T-helper 17 cell (primary cell): ENCODE results near the gene CDAN1. TPM values are rescaled to one million over a fixed set of nuclear protein-coding genes. Genes with fewer than 3 reads are reported as not detected.
"Not testable (repeated sequence)": the region's sequence is repeated elsewhere in the genome, so short reads cannot be mapped to it uniquely, and the experiment has no call there.

ENCODE experiments used
- ATAC-seq: fragments of 150-1000 bp; cut with Tn5 transposase; 2 replicates; pipeline ENCODE4 v1.10.0; 2021; ENCODE audit warnings: mild to moderate bottlenecking, moderate library complexity
- DNase-seq, 3 donors: peaks; one replicate each; pipeline versions ENCODE4 v3.0.0 to v3.0.0-alpha.2; 2020 to 2021
- H3K9me3 ChIP-seq: one replicate; pipeline ENCODE4 v1.7.0; 2013; ENCODE audit warnings: low read length, mild to moderate bottlenecking; ENCODE audit not compliant: control insufficient read depth, poor library complexity, severe bottlenecking
- H3K27ac Mint-ChIP-seq: one replicate; pipeline ENCODE4 v1.8.0; 2022; ENCODE audit warnings: mild to moderate bottlenecking, moderate library complexity, mixed read lengths
- H3K27me3 Mint-ChIP-seq: one replicate; pipeline ENCODE4 v1.8.0; 2022; ENCODE audit warnings: mixed read lengths
- H3K36me3 Mint-ChIP-seq: one replicate; pipeline ENCODE4 v1.8.0; 2022; ENCODE audit warnings: low read depth, mixed read lengths
- H3K4me1 Mint-ChIP-seq: one replicate; pipeline ENCODE4 v1.8.0; 2022; ENCODE audit warnings: mild to moderate bottlenecking, mixed read lengths
- H3K4me3 Mint-ChIP-seq: one replicate; pipeline ENCODE4 v1.8.0; 2022; ENCODE audit warnings: mild to moderate bottlenecking, moderate library complexity, mixed read lengths
- total RNA-seq, 4 donors: library from RNA in 2 of 4; stranded (reverse) in 2 of 4; gene quantifications; one replicate each; pipeline ENCODE4 v1.2.3 and lab custom pipeline; 2022 to 2026

The CDAN1 gene
- total RNA-seq, 2 donors from 2014 or later: 18.2 to 19.4 TPM

GRCh38 chr15:42691308-42691707 lies 45.6 kb downstream of the CDAN1 start:
- H3K9me3 ChIP-seq: no peaks in the 10 kb centered on the region
- H3K27ac Mint-ChIP-seq: peak overlapping the region; percentile 62
- no peaks in the 10 kb centered on the region for H3K27me3 Mint-ChIP-seq
- DNase-seq (no peak), ATAC-seq (no peak)
- H3K36me3 Mint-ChIP-seq: peaks cover 2% of the 10 kb centered on the region
- no peak overlapping the region for H3K4me3 Mint-ChIP-seq
- peaks cover 2% of the 10 kb centered on the region for H3K4me1 Mint-ChIP-seq

- H3K4me1 Mint-ChIP-seq: no peaks in the 10 kb centered on the region
- H3K36me3 Mint-ChIP-seq: peaks cover 4% of the 10 kb centered on the region
- DNase-seq (no peak), ATAC-seq (no peak)
- no peak overlapping the region for H3K27ac Mint-ChIP-seq
- no peak overlapping the region for H3K4me3 Mint-ChIP-seq
- H3K27me3 Mint-ChIP-seq: no peaks in the 10 kb centered on the region
- H3K9me3 ChIP-seq: no peaks in the 10 kb centered on the region
Observed at GRCh38 chr15:42688301-42688700, 48.6 kb downstream of the CDAN1 start.

- H3K9me3 ChIP-seq: no peaks in the 10 kb centered on the region
- Mint-ChIP-seq H3K4me1 (no peaks in the 10 kb centered on the region), H3K27me3 (no peaks in the 10 kb centered on the region), H3K27ac (no peak overlapping the region), H3K4me3 (no peak overlapping the region), H3K36me3 (peaks cover 4% of the 10 kb centered on the region)
- DNase-seq (no peak), ATAC-seq (no peak)
Observed at GRCh38 chr15:42687740-42688139, 49.2 kb downstream of the CDAN1 start.

GRCh38 chr15:42686281-42686680 lies 50.6 kb downstream of the CDAN1 start:
- ATAC-seq (no peak), DNase-seq (no peak)
- H3K36me3 Mint-ChIP-seq: peaks cover 6% of the 10 kb centered on the region

GRCh38 chr15:42681119-42681518 lies 55.8 kb downstream of the CDAN1 start:
- no peaks in the 10 kb centered on the region for H3K9me3 ChIP-seq
- peaks cover 8% of the 10 kb centered on the region for H3K36me3 Mint-ChIP-seq

More at GRCh38 chr15:42686281-42686680, 50.6 kb downstream of the CDAN1 start:
- Mint-ChIP-seq H3K27me3 (no peaks in the 10 kb centered on the region), H3K27ac (no peak overlapping the region), H3K4me1 (peaks cover 2% of the 10 kb centered on the region), H3K4me3 (no peak overlapping the region)
- no peaks in the 10 kb centered on the region for H3K9me3 ChIP-seq

GRCh38 chr15:42680142-42680482 lies 56.8 kb downstream of the CDAN1 start:
- H3K4me1 Mint-ChIP-seq, DNase-seq, H3K27me3 Mint-ChIP-seq, H3K9me3 ChIP-seq, H3K4me3 Mint-ChIP-seq, ATAC-seq: not testable (repeated sequence)
- Mint-ChIP-seq H3K36me3 (peaks cover 10% of the 10 kb centered on the region), H3K27ac (peak overlapping the region; percentile 59)

More at GRCh38 chr15:42681119-42681518, 55.8 kb downstream of the CDAN1 start:
- H3K27ac Mint-ChIP-seq: peak overlapping the region; percentile 59
- peaks cover 2% of the 10 kb centered on the region for H3K4me1 Mint-ChIP-seq
- no peaks in the 10 kb centered on the region for H3K27me3 Mint-ChIP-seq
- H3K4me3 Mint-ChIP-seq: no peak overlapping the region
- ATAC-seq: no peak
- DNase-seq: no peak

GRCh38 chr15:42679285-42680141 lies 57.4 kb downstream of the CDAN1 start:
- Mint-ChIP-seq H3K4me1 (peaks cover 2% of the 10 kb centered on the region), H3K27ac (no peak overlapping the region), H3K36me3 (peaks cover 10% of the 10 kb centered on the region), H3K4me3 (no peak overlapping the region), H3K27me3 (no peaks in the 10 kb centered on the region)
- H3K9me3 ChIP-seq: no peaks in the 10 kb centered on the region
- ATAC-seq (no peak), DNase-seq (no peak)

GRCh38 chr15:42675021-42675420 lies 61.9 kb downstream of the CDAN1 start:
- no peak for DNase-seq
- no peak for ATAC-seq
- Mint-ChIP-seq H3K4me3 (no peak overlapping the region), H3K36me3 (peaks cover 6% of the 10 kb centered on the region), H3K27me3 (no peaks in the 10 kb centered on the region), H3K4me1 (peaks cover 3% of the 10 kb centered on the region), H3K27ac (no peak overlapping the region)
- H3K9me3 ChIP-seq: no peaks in the 10 kb centered on the region

GRCh38 chr15:42674472-42674871 lies 62.5 kb downstream of the CDAN1 start:
- H3K4me3 Mint-ChIP-seq: no peak overlapping the region
- no peaks in the 10 kb centered on the region for H3K9me3 ChIP-seq
- peaks cover 3% of the 10 kb centered on the region for H3K4me1 Mint-ChIP-seq
- no peak for DNase-seq
- H3K36me3 Mint-ChIP-seq: peaks cover 6% of the 10 kb centered on the region
- H3K27me3 Mint-ChIP-seq: no peaks in the 10 kb centered on the region
- ATAC-seq: no peak
- H3K27ac Mint-ChIP-seq: no peak overlapping the region

Other genes with a start within 250 kb of the CDAN1 start
- 10 to 100 TPM; 29.7 to 39.8 TPM for gene ZNF106, start 246.0 kb downstream of the CDAN1 start, total RNA-seq
- 10 to 100 TPM; 52.6 to 80.7 TPM for gene SNAP23, start 241.5 kb downstream of the CDAN1 start, total RNA-seq
- gene LRRC57, start 188.3 kb downstream of the CDAN1 start, total RNA-seq: 10 to 100 TPM; 23.8 to 28.0 TPM
- 10 to 100 TPM; 18.5 to 22.2 TPM for gene HAUS2, start 188.3 kb downstream of the CDAN1 start, total RNA-seq
- 1 to 10 TPM; 4.1 to 5.9 TPM for gene STARD9, start 161.5 kb downstream of the CDAN1 start, total RNA-seq
- 10 to 100 TPM; 15.1 to 20.0 TPM for gene TTBK2, start 183.7 kb upstream of the CDAN1 start, total RNA-seq